Activated CD4-positive, alpha-beta memory T cell treated with anti-CD3 and anti-CD28 coated beads, Interleukin-2, amount 10 ng/mL, durations not matched to agents 7 days and 5 days (primary cell): ENCODE results near the gene PXN. TPM values are rescaled to one million over a fixed set of nuclear protein-coding genes. Genes with fewer than 3 reads are reported as not detected.
"Not testable (repeated sequence)": the region's sequence is repeated elsewhere in the genome, so short reads cannot be mapped to it uniquely, and the experiment has no call there.

ENCODE experiments used
- CTCF ChIA-PET: fragments of 350-600 bp; sonication (Branson Sonifier 250); formaldehyde crosslinking; loops from one replicate; lab custom pipeline; 2021; ENCODE audit warnings: antibody characterized with exemption, inconsistent platforms; lab: Charles Lee
- POLR2A ChIA-PET: fragments of 350-600 bp; sonication (Branson Sonifier 250); formaldehyde crosslinking; loops from one replicate; lab custom pipeline; 2021; ENCODE audit warnings: antibody characterized with exemption; lab: Charles Lee
- DNase-seq: peaks from one replicate; pipeline ENCODE4 v3.0.0-alpha.2; 2020
- H3K27ac Mint-ChIP-seq: one replicate; pipeline ENCODE4 v1.8.0; 2021; ENCODE audit warnings: mild to moderate bottlenecking, mixed read lengths
- H3K27me3 Mint-ChIP-seq: one replicate; pipeline ENCODE4 v1.8.0; 2021; ENCODE audit warnings: mixed read lengths
- H3K36me3 Mint-ChIP-seq: one replicate; pipeline ENCODE4 v1.8.0; 2021; ENCODE audit warnings: low read depth, mixed read lengths
- H3K4me1 Mint-ChIP-seq: one replicate; pipeline ENCODE4 v1.8.0; 2021; ENCODE audit warnings: mixed read lengths
- H3K4me3 Mint-ChIP-seq: one replicate; pipeline ENCODE4 v1.8.0; 2021; ENCODE audit warnings: mild to moderate bottlenecking, mixed read lengths
- H3K9me3 Mint-ChIP-seq: one replicate; pipeline ENCODE4 v1.8.0; 2021; ENCODE audit warnings: mixed read lengths
- total RNA-seq, 2 experiments: library from RNA; stranded (reverse); gene quantifications; one replicate each; pipeline ENCODE4 v1.2.3, GENCODE V29; 2021

The PXN gene
- total RNA-seq, 2 experiments from 2014 or later, result 271 to 274 TPM

GRCh38 chr12:120196817-120197541 is 68.6 kb downstream of the PXN start:
- peaks cover 57% of the 10 kb centered on the region for H3K4me1 Mint-ChIP-seq
- ChIA-PET POLR2A (interaction anchor here (0.7 to 14.8 kb wide), 16 partner anchors 10 to 333 kb away, joined by 3 to 349 read pairs (median 3); partner anchors contain the start of genes BICDL1, PXN, RAB35 and RNU4-1), CTCF (interaction anchor here (0.6 to 7.0 kb wide), 7 partner anchors 31 to 1181 kb away, joined by 3 to 103 read pairs (median 5); partner anchors contain the start of gene PXN)
- not testable (repeated sequence) for H3K27me3 Mint-ChIP-seq, DNase-seq, H3K9me3 Mint-ChIP-seq
- H3K36me3 Mint-ChIP-seq, result peaks cover 60% of the 10 kb centered on the region
- H3K4me3 Mint-ChIP-seq, result peak overlapping the region; percentile 32
- peak overlapping the region; percentile 74 for H3K27ac Mint-ChIP-seq

DNA sequence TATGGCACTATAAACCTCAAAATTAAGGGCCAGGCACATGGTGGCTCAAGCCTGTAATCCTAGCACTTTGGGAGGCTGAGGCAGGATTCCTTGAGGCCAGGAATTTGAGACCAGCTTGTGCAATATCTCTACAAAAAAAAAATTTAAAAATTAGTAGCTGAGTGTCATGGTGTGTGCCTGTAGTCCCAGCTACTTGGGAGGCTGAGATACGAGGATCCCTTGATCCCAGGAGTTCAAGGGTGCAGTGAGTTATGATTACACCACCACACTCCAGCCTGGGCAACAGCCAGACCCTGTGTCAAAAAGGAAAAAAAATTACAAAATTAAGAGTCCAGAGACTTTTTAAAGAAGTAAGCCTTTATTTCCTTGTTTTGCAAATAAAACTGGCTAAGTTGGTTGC is 69.2 kb downstream of the PXN start:
- CTCF ChIA-PET, result interaction anchor here (1.1 to 1.9 kb wide), 3 partner anchors 32 to 109 kb away, joined by 4 to 7 read pairs (median 6); partner anchors contain the start of gene PXN
- POLR2A ChIA-PET, result interaction anchor here (0.8 to 14.8 kb wide), 15 partner anchors 9 to 208 kb away, joined by 3 to 349 read pairs (median 3); partner anchors contain the start of genes BICDL1, PXN, RAB35 and RNU4-1
- no peak overlapping the region for H3K4me3 Mint-ChIP-seq
- peaks cover 61% of the 10 kb centered on the region for H3K4me1 Mint-ChIP-seq
- peak overlapping the region; percentile 98 for H3K27ac Mint-ChIP-seq
- H3K27me3 Mint-ChIP-seq, result no peaks in the 10 kb centered on the region
- no peaks in the 10 kb centered on the region for H3K9me3 Mint-ChIP-seq
- H3K36me3 Mint-ChIP-seq, result peaks cover 64% of the 10 kb centered on the region
- no peak for DNase-seq

- H3K36me3 Mint-ChIP-seq, result peaks cover 57% of the 10 kb centered on the region
Observed at GRCh38 chr12:120194534-120195395, 70.8 kb downstream of the PXN start, which contains the start of gene GCN1. GCN1 (minus strand) TSS chr12:120194715; CDS start chr12:120194697, 18 bp downstream.

GRCh38 chr12:120194226-120194533 is 71.3 kb downstream of the PXN start:
- Mint-ChIP-seq H3K4me3 (peak overlapping the region; percentile 87), H3K4me1 (peaks cover 59% of the 10 kb centered on the region), H3K36me3 (peaks cover 54% of the 10 kb centered on the region), H3K9me3 (no peaks in the 10 kb centered on the region), H3K27ac (peak overlapping the region; percentile 81), H3K27me3 (no peaks in the 10 kb centered on the region)
- DNase-seq, result no peak
- CTCF ChIA-PET, result interaction anchor here (1.2 to 4.5 kb wide), 2 partner anchors 7 to 34 kb away, joined by 5 to 15 read pairs; partner anchors contain the start of gene RPLP0
- POLR2A ChIA-PET, result interaction anchor here (1.1 to 14.8 kb wide), 5 partner anchors 7 to 98 kb away, joined by 3 to 349 read pairs (median 90); partner anchors contain the start of genes RAB35, RNU4-1, RNU4-2 and RPLP0

More at GRCh38 chr12:120194534-120195395, 70.8 kb downstream of the PXN start, which contains the start of gene GCN1:
- peak; percentile 89 for DNase-seq
- Mint-ChIP-seq H3K27ac (peak within 1 kb of the TSS; percentile 98), H3K4me3 (peak within 1 kb of the TSS; percentile 87), H3K9me3 (no peaks in the 10 kb centered on the region), H3K27me3 (no peaks in the 10 kb centered on the region), H3K4me1 (peaks cover 65% of the 10 kb centered on the region)
- ChIA-PET POLR2A (interaction anchor here (0.6 to 14.8 kb wide), 9 partner anchors 7 to 97 kb away, joined by 3 to 349 read pairs (median 13); partner anchors contain the start of genes RAB35, RNU4-1, RNU4-2 and RPLP0), CTCF (interaction anchor here (0.6 kb wide), 1 partner anchor 97 kb away, joined by 5 read pairs; the partner anchor contains the start of gene RNU4-2)

- DNase-seq, H3K27me3 Mint-ChIP-seq, H3K9me3 Mint-ChIP-seq: not testable (repeated sequence)
- ChIA-PET CTCF (interaction anchor here (1.2 to 4.5 kb wide), 2 partner anchors 8 to 35 kb away, joined by 5 to 15 read pairs; partner anchors contain the start of gene RPLP0), POLR2A (interaction anchor here (0.6 to 14.8 kb wide), 5 partner anchors 8 to 99 kb away, joined by 3 to 349 read pairs (median 90); partner anchors contain the start of genes RAB35, RNU4-1, RNU4-2 and RPLP0)
- Mint-ChIP-seq H3K4me1 (peaks cover 50% of the 10 kb centered on the region), H3K36me3 (peaks cover 50% of the 10 kb centered on the region), H3K27ac (peak overlapping the region; percentile 81), H3K4me3 (peak overlapping the region; percentile 87)
Observed at GRCh38 chr12:120193286-120193685, 72.2 kb downstream of the PXN start.

GRCh38 chr12:120190985-120191480 is 74.5 kb downstream of the PXN start:
- peaks cover 46% of the 10 kb centered on the region for H3K36me3 Mint-ChIP-seq
- no peak overlapping the region for H3K4me3 Mint-ChIP-seq
- no peak for DNase-seq
- ChIA-PET CTCF (interaction anchor here (2.1 to 4.5 kb wide), 2 partner anchors 11 to 37 kb away, joined by 4 to 15 read pairs; partner anchors contain the start of gene RPLP0), POLR2A (interaction anchor here (1.0 to 10.1 kb wide), 4 partner anchors 11 to 100 kb away, joined by 3 to 90 read pairs (median 5); partner anchors contain the start of genes RAB35, RNU4-2 and RPLP0)
- H3K9me3 Mint-ChIP-seq, result no peaks in the 10 kb centered on the region
- H3K27me3 Mint-ChIP-seq, result no peaks in the 10 kb centered on the region
- peaks cover 40% of the 10 kb centered on the region for H3K4me1 Mint-ChIP-seq
- H3K27ac Mint-ChIP-seq, result no peak overlapping the region

DNA sequence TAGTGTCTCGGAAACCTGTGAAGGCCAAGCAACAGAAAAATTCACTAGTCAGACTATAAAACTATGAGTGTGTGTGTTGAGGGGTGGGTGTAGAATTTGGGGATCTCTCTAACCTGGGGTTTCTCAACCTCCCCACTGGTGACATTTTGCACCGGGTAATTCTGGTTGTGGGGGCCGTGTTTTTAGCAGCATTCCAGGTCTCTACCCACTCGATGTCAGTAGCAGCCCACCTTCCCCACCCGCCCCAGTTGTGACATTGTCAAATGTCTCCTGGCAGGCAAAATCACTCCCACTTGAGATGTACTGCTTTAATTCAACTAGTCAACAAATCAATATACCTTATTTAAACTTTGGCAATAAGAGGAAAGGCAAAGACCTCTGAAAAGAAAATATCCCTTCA is 75.1 kb downstream of the PXN start:
- CTCF ChIA-PET, result interaction anchor here (2.1 to 4.5 kb wide), 2 partner anchors 11 to 38 kb away, joined by 4 to 15 read pairs; partner anchors contain the start of gene RPLP0
- H3K27ac Mint-ChIP-seq, result no peak overlapping the region

GRCh38 chr12:120186654-120187053 is 78.9 kb downstream of the PXN start:
- Mint-ChIP-seq H3K4me1 (peaks cover 16% of the 10 kb centered on the region), H3K4me3 (no peak overlapping the region), H3K9me3 (no peaks in the 10 kb centered on the region), H3K36me3 (peaks cover 66% of the 10 kb centered on the region), H3K27ac (no peak overlapping the region), H3K27me3 (no peaks in the 10 kb centered on the region)
- CTCF ChIA-PET, result interaction anchor here (1.4 to 2.8 kb wide), 2 partner anchors 15 to 79 kb away, joined by 3 to 11 read pairs; partner anchors contain the start of genes PXN and RPLP0
- DNase-seq, result no peak
- POLR2A ChIA-PET, result interaction anchor here (0.9 to 10.1 kb wide), 3 partner anchors 10 to 105 kb away, joined by 3 to 90 read pairs (median 4); partner anchors contain the start of genes RNU4-2 and RPLP0

More for the DNA sequence above, 75.1 kb downstream of the PXN start:
- peaks cover 45% of the 10 kb centered on the region for H3K36me3 Mint-ChIP-seq
- H3K4me1 Mint-ChIP-seq, result peaks cover 35% of the 10 kb centered on the region
- DNase-seq, result no peak
- no peaks in the 10 kb centered on the region for H3K27me3 Mint-ChIP-seq
- no peaks in the 10 kb centered on the region for H3K9me3 Mint-ChIP-seq
- H3K4me3 Mint-ChIP-seq, result no peak overlapping the region
- POLR2A ChIA-PET, result interaction anchor here (10.1 kb wide), 1 partner anchor 11 kb away, joined by 90 read pairs; the partner anchor contains the start of gene RPLP0

DNA sequence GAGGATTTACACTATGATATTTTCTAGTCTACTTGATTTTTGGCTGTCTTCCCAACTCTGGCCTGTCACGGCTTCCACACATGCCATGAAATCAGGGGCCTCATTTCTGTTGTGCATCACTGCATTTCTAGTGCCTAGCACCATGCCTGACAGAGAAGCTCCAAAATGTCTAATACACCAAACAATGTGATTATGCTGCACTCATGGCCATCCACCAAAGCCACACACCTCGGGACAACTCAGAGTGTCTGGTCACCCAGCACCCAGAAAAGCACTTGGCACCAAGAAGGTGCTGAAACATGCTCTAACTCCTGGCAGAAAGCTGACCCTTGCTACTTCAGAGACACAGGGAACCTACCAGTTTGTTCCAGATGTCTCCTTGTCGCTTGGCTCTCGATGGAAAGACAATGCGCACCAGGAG is 82.3 kb downstream of the PXN start:
- H3K36me3 Mint-ChIP-seq, result peaks cover 65% of the 10 kb centered on the region
- no peak overlapping the region for H3K4me3 Mint-ChIP-seq
- no peaks in the 10 kb centered on the region for H3K9me3 Mint-ChIP-seq
- POLR2A ChIA-PET, result interaction anchor here (0.6 kb wide), 1 partner anchor 18 kb away, joined by 4 read pairs; the partner anchor contains the start of gene RPLP0
- no peak for DNase-seq
- no peak overlapping the region for H3K27ac Mint-ChIP-seq
- H3K27me3 Mint-ChIP-seq, result no peaks in the 10 kb centered on the region
- CTCF ChIA-PET, result no interaction called here
- H3K4me1 Mint-ChIP-seq, result peaks cover 8% of the 10 kb centered on the region

DNA sequence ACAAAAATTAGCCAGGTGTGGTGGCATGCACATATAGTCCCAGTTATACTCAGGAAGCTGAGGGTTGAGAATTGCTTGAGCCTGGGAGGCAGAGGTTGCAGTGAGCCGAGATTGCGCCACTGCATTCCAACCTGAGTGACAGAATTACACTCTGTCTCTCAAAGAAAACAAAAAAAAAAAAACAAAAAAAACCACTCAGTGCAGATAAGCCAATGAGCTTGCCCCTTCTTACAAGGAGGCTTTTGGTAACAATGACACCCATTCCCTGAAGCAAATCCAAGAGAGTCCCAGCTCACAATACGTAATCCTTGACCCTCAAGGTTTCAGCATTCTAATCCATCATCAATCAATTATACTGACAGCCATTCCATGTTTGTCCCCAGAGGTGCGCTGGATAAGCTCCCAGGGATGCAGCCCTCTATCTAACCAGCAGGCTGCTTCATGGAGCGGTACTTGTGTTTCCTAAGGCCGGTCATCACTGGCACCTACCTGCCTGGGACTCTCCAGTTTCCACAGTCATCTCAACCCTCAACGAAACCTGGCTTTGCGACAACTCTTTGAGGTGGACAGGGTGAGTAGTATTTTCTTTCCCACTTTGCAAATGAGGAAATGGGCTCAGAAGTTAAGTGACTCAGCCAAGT is 83.4 kb downstream of the PXN start:
- ChIA-PET POLR2A (interaction anchor here (1.2 kb wide), 1 partner anchor 19 kb away, joined by 5 read pairs; the partner anchor contains the start of gene RPLP0), CTCF (interaction anchor here (1.2 kb wide), 1 partner anchor 84 kb away, joined by 3 read pairs; no protein-coding TSS in a partner anchor)
- Mint-ChIP-seq H3K4me3 (no peak overlapping the region), H3K4me1 (peaks cover 8% of the 10 kb centered on the region), H3K27ac (no peak overlapping the region), H3K36me3 (peaks cover 71% of the 10 kb centered on the region), H3K9me3 (no peaks in the 10 kb centered on the region), H3K27me3 (no peaks in the 10 kb centered on the region)
- no peak for DNase-seq

GRCh38 chr12:120180975-120181374 is 84.6 kb downstream of the PXN start:
- DNase-seq, result no peak
- Mint-ChIP-seq H3K4me1 (no peaks in the 10 kb centered on the region), H3K4me3 (no peak overlapping the region), H3K9me3 (no peaks in the 10 kb centered on the region), H3K27ac (no peak overlapping the region), H3K36me3 (peaks cover 72% of the 10 kb centered on the region), H3K27me3 (no peaks in the 10 kb centered on the region)
- POLR2A ChIA-PET, result no interaction called here
- CTCF ChIA-PET, result interaction anchor here (1.2 kb wide), 1 partner anchor 85 kb away, joined by 3 read pairs; no protein-coding TSS in a partner anchor
